ENCODE measurements around the gene CDR2L.

DNA sequence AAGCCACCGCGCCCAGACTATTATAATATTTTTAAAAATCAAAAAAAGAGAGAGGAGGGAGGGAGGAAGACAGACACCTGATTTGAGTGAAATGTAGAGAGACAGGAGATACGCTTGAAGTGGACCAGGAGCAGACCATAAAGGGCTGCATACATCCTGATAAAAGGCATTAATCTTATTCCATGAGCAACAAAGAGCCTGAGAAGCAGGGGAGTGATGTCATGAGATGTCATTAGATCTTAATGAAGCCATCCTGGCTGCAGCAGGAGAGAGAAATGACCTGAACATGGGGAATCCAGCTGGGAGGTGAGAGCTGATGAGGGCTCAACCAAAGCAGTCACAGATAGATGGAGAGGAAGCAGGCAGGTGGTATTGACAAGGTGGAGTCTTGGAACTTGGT lies 9.6 kb upstream of the CDR2L start:
- TF ChIP-seq, protein P1, sequence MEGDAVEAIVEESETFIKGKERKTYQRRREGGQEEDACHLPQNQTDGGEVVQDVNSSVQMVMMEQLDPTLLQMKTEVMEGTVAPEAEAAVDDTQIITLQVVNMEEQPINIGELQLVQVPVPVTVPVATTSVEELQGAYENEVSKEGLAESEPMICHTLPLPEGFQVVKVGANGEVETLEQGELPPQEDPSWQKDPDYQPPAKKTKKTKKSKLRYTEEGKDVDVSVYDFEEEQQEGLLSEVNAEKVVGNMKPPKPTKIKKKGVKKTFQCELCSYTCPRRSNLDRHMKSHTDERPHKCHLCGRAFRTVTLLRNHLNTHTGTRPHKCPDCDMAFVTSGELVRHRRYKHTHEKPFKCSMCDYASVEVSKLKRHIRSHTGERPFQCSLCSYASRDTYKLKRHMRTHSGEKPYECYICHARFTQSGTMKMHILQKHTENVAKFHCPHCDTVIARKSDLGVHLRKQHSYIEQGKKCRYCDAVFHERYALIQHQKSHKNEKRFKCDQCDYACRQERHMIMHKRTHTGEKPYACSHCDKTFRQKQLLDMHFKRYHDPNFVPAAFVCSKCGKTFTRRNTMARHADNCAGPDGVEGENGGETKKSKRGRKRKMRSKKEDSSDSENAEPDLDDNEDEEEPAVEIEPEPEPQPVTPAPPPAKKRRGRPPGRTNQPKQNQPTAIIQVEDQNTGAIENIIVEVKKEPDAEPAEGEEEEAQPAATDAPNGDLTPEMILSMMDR (IDR thresholded peaks at IDR 0.05): no peak
- TF ChIP-seq POLR2AphosphoS5 (IDR thresholded peaks at IDR 0.05): no peak
